GM19468 (cell line): ENCODE results near the gene CRYZL1.

Experiments used
- ATAC-seq: cut with Tn5 transposase; IDR thresholded peaks from one replicate; pipeline ENCODE4 v1.9.1; 2021; ENCODE audit warnings: mild to moderate bottlenecking, moderate library complexity, moderate number of reproducible peaks; ENCODE audit not compliant: unreplicated experiment; ENCODE audit errors: extremely low read depth

Gene CRYZL1

DNA sequence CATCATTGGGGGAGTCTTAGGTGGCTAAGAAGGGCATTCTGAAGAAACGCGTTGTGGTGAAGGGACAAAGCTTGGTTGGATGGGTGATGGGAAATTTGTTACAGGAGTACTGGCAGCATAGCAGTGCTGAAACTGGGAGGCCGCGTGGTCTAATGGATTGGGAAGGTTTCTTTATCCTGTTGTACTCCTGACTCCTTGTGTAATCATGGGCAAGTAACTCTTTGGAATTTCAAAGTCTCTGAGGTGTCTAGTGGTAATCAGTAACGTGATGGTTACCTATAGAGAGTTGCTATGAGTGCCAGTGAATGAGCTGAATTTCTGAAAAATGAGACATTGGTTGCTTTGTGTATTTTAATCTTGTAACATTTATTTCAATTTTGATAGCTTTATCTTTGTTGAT is 71.5 kb downstream of the CRYZL1 start:
- ATAC-seq = no peak

DNA sequence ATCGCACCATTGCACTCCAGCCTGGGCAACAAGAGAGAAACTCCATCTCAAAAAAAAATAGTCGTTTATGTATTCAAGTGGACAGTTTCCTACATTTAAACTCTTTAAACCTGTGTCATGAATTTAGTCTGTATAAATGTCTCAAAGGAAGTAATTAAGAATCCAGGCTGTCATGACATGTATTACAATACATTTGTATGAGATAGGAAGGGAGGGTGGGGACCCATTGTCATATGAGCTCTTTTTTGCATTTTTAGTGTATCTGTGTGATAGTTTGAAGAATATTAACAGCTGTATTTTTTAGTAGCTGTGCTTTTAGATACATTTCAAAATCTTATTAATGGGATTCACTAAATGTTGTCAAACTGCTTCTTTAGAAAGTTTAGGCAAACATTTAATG is 73.1 kb downstream of the CRYZL1 start:
- no peak for ATAC-seq

GRCh38 chr21:33567914-33568313 is 73.6 kb downstream of the CRYZL1 start:
- no peak for ATAC-seq

DNA sequence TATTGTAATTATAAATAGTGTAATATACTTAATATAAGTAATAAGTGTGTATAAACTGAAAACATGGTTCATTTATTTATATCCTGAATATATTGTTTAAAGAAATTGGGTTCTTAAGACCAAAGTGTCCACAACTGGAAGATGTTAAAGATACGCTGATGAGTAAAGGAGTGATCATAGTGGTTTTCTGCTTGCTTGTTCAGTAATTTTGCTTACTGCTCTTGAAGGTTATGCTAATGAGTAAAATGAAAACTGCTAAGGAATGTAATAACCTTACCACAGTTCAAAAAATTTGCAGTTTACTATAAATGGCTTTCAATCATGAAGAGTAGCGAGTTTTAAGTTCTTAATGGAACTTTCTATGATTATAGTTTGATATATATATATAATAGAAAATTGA is 75.0 kb downstream of the CRYZL1 start:
- ATAC-seq = no peak

GRCh38 chr21:33562389-33562788 is 79.2 kb downstream of the CRYZL1 start:
- ATAC-seq = no peak

DNA sequence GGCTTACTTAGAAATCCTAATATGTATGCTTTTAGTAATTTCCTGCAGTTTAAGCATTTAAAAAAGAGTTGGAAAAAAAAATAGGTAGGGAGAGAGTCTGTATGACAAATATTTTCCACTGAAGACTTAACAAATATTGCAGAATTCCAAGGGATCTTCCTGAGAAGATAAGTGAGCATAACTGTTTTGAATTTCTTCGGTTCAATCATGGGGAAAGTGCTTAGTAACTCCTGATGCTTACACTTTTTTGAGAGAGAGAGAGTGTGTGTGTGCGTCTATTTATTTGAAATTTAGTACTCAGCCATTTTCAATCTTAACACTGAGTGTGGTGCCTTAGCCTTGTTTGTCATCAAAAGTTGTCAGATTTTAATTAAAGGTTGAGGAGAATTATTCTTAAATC is 80.2 kb downstream of the CRYZL1 start:
- no peak for ATAC-seq

DNA sequence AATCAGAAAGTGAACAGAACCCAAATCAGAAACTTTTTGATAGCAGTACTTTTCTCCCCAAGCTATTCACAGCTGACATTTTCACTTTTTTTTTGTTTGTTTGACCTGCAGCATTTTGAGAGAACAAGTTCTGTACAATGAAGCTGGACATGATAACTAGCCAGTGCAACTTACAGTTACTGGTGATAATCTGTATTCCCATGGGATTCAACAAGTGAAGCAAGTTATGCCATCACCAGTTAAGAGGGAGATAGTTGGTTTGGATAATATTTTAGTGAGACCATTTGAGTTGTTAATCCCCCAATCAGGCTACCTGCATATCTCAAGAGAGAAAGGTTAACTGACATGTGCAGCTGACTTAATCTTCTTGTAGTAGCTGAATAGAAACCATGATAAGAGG is 80.6 kb downstream of the CRYZL1 start:
- ATAC-seq = no peak

DNA sequence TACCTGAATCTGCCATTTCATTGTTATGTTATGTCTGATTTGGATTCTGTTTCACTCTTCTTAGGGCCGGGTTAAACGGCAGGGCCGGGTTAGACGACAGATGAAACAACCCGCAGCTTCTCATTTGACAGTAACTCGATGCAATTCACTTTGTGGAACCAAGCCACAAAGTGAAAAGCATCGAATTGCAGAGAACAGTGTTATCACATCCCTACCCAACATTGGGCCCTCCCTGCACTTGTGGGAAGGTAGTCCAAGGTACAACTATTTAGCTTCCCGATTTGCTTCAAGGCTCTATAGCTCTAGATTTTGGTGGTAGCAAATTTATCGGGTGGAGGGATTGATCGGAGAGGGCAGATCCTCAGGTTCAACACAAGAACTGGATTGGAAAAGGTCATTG is 81.7 kb downstream of the CRYZL1 start:
- no peak for ATAC-seq

DNA sequence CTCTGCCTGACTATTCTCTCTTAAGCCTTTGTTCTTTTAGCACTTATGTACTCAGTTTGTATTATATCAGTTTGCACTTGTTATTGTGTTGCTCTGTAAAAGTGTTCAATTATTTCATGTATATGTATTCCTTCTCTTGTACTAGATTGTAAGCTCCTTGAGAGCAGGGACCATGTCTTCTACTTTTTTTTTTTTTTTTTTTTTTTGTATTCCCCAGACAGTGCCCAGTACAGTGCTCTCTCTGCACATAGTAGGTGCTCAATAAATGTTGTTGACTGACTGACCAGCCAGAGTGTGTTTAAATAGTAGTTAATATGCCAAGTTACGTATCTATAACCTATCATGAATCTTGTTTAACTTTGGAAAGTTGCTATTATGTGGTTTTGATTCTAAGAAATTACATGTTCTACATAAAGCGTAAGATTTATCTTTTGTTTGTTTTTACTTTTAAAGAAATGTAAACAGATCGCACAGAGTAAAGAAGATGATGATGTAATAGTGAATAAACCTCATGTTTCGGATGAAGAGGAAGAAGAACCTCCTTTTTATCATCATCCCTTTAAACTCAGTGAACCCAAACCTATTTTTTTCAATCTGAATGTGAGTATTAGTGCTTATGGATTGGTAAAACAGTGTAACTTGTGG is 82.6 kb downstream of the CRYZL1 start:
- no peak for ATAC-seq

GRCh38 chr21:33557447-33557846 is 84.1 kb downstream of the CRYZL1 start:
- no peak for ATAC-seq

GRCh38 chr21:33554982-33555344 is 86.6 kb downstream of the CRYZL1 start:
- no peak for ATAC-seq

GRCh38 chr21:33554236-33554981 is 87.1 kb downstream of the CRYZL1 start:
- ATAC-seq = no peak

DNA sequence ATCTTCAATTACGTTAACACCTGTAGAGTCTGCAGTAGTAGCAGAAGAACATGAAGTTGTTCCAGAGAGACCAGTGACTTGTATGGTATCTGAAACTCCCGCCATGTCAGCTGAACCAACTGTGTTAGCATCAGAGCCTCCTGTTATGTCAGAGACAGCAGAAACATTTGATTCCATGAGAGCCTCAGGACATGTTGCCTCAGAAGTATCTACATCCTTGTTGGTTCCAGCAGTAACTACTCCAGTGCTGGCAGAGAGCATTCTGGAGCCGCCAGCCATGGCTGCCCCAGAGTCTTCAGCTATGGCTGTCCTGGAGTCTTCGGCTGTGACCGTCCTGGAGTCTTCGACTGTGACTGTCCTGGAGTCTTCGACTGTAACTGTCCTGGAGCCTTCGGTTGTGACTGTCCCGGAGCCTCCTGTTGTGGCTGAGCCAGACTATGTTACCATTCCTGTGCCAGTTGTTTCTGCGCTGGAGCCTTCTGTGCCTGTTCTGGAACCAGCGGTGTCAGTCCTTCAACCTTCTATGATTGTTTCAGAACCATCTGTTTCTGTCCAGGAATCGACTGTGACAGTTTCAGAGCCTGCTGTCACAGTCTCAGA is 88.4 kb downstream of the CRYZL1 start:
- ATAC-seq = no peak

DNA sequence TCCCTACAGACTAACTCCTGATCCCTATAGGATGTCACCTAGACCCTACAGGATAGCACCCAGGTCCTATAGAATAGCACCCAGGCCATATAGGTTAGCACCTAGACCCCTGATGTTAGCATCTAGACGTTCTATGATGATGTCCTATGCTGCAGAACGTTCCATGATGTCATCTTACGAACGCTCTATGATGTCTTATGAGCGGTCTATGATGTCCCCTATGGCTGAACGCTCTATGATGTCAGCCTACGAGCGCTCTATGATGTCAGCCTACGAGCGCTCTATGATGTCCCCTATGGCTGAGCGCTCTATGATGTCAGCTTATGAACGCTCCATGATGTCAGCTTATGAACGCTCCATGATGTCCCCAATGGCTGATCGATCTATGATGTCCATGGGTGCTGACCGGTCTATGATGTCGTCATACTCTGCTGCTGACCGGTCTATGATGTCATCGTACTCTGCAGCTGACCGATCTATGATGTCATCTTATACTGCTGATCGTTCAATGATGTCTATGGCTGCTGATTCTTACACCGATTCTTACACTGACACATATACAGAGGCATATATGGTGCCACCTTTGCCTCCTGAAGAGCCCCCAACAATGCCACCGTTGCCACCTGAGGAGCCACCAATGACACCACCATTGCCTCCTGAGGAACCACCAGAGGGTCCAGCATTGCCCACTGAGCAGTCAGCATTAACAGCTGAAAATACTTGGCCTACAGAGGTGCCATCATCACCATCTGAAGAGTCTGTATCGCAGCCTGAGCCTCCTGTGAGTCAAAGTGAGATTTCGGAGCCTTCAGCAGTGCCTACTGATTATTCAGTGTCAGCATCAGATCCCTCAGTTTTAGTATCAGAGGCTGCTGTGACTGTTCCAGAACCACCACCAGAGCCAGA is 89.2 kb downstream of the CRYZL1 start:
- ATAC-seq = no peak

DNA sequence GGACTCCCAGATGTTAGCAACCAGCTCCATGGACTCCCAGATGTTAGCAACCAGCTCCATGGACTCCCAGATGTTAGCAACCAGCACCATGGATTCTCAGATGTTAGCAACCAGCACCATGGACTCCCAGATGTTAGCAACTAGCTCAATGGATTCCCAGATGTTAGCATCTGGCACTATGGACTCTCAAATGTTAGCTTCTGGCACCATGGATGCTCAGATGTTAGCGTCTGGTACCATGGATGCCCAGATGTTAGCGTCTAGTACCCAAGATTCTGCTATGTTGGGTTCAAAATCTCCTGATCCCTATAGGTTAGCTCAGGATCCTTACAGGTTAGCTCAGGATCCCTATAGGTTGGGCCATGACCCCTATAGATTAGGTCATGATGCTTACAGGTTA is 89.9 kb downstream of the CRYZL1 start:
- no peak for ATAC-seq

GRCh38 chr21:33550772-33551660 is 90.5 kb downstream of the CRYZL1 start:
- ATAC-seq = no peak

DNA sequence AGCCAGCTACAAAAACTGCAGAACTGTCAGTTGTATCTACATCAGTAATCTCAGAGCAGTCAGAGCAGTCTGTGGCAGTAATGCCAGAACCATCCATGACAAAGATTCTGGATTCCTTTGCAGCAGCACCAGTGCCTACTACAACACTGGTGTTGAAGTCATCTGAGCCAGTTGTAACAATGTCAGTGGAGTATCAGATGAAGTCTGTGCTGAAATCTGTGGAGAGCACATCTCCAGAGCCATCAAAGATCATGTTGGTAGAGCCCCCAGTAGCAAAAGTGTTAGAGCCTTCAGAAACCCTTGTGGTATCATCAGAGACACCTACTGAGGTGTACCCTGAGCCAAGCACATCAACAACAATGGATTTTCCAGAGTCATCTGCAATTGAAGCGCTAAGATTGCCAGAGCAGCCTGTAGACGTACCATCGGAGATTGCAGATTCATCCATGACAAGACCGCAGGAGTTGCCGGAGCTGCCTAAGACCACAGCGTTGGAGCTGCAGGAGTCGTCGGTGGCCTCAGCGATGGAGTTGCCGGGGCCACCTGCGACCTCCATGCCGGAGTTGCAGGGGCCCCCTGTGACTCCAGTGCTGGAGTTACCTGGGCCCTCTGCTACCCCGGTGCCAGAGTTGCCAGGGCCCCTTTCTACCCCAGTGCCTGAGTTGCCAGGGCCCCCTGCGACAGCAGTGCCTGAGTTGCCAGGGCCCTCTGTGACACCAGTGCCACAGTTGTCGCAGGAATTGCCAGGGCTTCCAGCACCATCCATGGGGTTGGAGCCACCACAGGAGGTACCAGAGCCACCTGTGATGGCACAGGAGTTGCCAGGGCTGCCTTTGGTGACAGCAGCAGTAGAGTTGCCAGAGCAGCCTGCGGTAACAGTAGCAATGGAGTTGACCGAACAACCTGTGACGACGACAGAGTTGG is 91.4 kb downstream of the CRYZL1 start:
- ATAC-seq = no peak

GRCh38 chr21:33546086-33546485 is 95.5 kb downstream of the CRYZL1 start:
- ATAC-seq = no peak
